H54 (cell line): ENCODE measurements around the gene GRID1.

Source experiments
- DNase-seq: peaks from one replicate; pipeline ENCODE4 v3.0.0; 2011; ENCODE audit warnings: low spot score, mixed read lengths; ENCODE audit not compliant: insufficient read length
- FAIRE-seq: peaks from 3 replicates; lab custom pipeline; 2011; peaks lifted over from hg19 to GRCh38; lab: Jason Lieb, UNC
- POLR2A ChIP-seq: IDR thresholded peaks from 2 replicates; pipeline ENCODE4 v1.6.1; 2011; ENCODE audit warnings: low read depth, mild to moderate bottlenecking, low read length

The GRID1 gene

DNA sequence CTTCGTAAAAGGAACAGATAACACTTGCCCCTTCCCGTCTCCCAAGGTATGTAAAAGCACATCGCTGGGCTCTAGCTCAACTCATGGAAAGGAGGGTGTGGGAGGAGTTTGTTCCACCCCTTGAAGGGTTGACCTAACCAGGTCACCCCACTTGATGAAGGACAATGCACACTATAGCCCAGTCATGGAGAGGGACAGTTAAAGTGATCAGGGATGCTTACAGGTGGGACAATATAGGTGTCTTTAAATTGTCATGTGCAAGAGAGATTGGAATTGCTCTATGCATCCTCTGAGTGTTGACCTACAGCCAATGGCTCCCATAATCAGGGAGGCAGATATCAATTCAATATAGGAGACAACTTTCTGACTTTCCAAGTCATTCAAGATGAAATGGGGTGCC lies 448.2 kb downstream of the GRID1 start:
- TF ChIP-seq POLR2A: no peak
- no peak for FAIRE-seq

DNA sequence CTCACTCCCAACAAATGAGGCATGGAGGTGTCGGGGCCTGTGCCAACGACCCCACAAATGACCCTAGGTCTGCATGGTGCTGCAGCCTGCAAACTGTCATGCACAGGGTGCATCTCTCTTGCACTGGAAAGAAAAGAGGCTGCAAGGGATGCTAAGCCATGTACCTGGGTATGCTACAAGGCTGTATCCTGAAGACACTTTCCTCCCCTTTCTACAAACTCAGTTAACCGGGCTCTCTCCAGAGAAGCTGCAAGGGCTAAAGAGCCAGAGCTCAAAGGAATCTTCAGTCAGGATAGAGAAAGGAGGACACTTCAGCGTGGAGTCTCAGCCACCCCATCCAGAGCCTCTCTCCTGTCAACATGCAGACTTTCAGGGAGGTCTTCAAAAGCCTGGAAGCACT lies 449.0 kb downstream of the GRID1 start:
- no peak for TF ChIP-seq POLR2A
- DNase-seq (no peak), FAIRE-seq (no peak)

More for the DNA sequence above, 448.2 kb downstream of the GRID1 start:
- DNase-seq: no peak

DNA sequence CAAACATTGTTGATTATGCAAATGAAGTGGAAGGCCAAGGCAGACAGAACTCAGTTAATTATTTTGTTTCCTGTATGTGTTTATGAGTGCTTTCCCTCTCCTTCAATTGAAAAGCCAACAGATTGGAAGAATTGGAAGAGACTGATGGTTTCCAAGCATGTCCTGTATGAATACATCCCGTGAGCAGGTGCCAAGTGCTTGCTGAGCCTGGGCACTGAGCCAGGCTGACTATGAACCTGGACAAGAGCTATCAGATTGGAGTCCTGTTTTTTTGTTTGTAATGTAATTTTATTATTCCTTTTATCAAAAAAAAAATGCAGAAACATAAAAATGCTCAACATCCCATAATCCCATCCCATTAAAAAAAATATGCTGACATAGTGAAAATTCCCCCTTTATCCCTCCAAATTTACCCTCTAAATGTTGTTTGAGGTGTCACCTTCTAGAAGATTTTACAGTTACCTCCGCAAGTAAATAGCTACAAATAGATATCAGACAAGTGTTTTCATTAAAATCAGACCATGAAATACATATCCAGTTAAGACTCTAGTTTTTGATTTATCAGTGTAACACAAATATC lies 449.5 kb downstream of the GRID1 start:
- FAIRE-seq (no peak), DNase-seq (no peak)
- no peak for TF ChIP-seq POLR2A

DNA sequence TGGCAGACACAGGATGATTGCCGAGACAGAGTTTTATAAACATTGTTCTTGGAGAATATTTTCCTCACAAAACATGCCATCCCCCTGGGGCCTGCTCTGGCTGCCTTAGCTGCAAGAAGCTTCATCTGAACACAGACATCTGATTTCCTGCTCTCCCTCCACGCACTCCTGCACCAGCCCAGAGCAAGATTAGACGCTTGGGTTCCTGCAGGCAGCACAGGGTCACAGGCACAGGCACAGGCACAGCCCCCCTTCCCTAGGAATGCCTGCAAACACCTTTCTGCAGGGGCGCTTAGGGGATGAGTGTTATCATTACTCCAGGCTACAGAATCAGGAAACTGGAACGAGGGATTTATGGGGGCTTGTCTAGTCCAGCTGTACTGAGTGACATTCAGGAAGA lies 450.3 kb downstream of the GRID1 start:
- DNase-seq (no peak), FAIRE-seq (no peak)
- no peak for TF ChIP-seq POLR2A

- DNase-seq (no peak), FAIRE-seq (no peak)
- no peak for TF ChIP-seq POLR2A
Observed at GRCh38 chr10:85915245-85915846, 451.2 kb downstream of the GRID1 start.

DNA sequence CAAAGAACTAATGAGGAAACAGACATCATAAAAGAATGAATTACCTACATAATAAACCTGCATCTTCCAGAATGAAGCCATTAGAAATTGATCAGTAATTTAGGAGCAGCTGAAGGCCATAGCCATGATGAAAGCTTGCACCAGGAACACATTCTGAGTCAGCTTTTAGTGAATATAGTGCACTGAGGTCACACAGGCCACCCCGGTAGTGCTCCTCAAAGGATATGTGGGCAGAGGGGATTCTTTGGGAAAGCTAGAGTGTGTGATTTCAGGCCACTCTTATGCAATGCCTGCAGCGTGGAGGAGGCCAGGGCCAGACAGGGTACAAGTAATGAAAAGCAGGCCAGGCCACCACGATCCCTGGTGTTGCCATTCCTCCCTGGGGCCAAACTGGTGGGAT lies 451.9 kb downstream of the GRID1 start:
- no peak for DNase-seq
- no peak for TF ChIP-seq POLR2A
- no peak for FAIRE-seq

- FAIRE-seq: no peak
- no peak for TF ChIP-seq POLR2A
- DNase-seq: no peak
Observed at GRCh38 chr10:85908462-85908861, 458.1 kb downstream of the GRID1 start.

DNA sequence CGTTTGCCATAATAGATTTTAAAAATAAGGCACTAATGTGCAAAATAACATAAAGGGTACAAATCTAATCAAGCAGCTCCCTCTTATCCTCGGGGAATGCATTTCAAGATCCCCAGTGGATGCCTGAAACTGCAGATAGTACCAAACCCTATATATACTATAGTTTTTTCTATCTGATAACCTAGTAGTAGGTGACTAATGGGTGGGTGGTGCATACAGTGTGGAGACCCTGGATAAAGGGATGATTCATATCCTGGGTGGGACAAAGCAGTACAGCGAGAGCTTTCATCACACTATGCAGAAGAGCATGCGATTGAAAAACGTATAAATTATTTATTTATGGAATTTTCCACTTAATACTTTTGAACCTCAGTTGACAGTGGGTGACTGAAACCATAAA lies 464.5 kb downstream of the GRID1 start:
- FAIRE-seq (no peak), DNase-seq (no peak)

GRCh38 chr10:85901599-85901998 lies 465.0 kb downstream of the GRID1 start:
- TF ChIP-seq POLR2A: no peak
- no peak for DNase-seq
- FAIRE-seq: no peak

More for the DNA sequence above, 464.5 kb downstream of the GRID1 start:
- no peak for TF ChIP-seq POLR2A

DNA sequence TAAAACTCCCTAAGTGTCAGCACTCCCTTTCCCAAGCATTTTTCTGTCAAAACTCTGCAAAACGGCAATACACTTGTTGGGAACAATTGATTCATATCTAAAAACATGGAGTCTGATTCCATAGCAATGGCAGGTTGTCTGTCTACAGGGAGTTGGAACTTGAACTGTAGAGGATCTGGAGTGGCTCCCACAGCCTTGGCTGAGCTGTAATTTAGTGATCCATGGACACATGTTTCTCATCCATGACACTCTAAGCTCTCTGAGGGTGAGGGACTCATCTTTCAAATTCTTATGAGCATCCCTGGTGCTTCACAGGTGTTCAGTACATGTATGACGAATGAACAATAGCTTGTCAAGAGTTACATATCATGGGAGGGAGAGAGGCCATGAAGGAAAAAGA lies 466.1 kb downstream of the GRID1 start:
- no peak for TF ChIP-seq POLR2A
- FAIRE-seq (no peak), DNase-seq (no peak)

- DNase-seq: no peak
- FAIRE-seq: no peak
- no peak for TF ChIP-seq POLR2A
Observed at GRCh38 chr10:85900061-85900460, 466.5 kb downstream of the GRID1 start.

GRCh38 chr10:85891472-85891871 lies 475.1 kb downstream of the GRID1 start:
- DNase-seq (no peak), FAIRE-seq (no peak)
- no peak for TF ChIP-seq POLR2A

DNA sequence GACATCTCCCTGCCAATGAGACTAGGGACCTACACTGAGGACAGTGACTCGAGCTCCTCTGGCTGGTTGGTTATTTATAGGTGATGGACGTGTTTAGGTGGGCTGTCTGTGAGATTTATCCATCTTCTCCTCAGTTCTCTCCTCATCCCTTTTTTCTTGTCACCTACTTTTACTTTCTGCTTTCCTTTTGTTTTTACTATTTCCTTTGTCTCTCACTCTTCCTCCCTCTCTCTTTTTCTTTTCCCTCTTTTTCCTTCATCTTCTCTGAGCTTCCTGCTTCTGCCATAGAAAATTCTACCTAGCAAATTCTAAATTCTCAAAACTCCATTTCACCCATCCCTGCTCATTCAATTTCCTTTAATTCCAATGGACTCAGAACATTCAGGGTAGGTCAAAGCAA lies 478.0 kb downstream of the GRID1 start:
- FAIRE-seq: no peak
- TF ChIP-seq POLR2A: no peak
- no peak for DNase-seq

- no peak for FAIRE-seq
- no peak for DNase-seq
- no peak for TF ChIP-seq POLR2A
Observed at GRCh38 chr10:85888004-85888403, 478.6 kb downstream of the GRID1 start.

DNA sequence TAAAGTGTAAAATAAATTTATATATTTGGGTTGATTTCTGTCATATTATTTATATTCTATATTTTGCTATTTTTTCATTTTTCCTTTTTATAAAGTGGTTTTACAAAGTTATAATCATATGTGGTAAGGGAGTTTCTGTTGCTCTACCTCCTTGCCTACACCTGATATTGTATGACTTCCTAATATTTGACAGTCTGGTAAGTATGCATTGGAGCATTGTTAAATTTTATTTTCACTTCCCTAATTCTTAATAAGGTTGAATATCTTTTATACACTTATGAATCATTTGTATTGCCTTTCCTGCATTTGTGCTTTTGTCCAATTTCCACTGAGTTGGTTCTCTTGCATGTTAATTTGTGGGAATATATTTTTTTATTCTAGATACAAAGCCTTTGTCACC lies 492.4 kb downstream of the GRID1 start:
- no peak for TF ChIP-seq POLR2A
- FAIRE-seq (no peak), DNase-seq (no peak)
